ENCODE data around the gene KLF16.

KLF16 gene

DNA sequence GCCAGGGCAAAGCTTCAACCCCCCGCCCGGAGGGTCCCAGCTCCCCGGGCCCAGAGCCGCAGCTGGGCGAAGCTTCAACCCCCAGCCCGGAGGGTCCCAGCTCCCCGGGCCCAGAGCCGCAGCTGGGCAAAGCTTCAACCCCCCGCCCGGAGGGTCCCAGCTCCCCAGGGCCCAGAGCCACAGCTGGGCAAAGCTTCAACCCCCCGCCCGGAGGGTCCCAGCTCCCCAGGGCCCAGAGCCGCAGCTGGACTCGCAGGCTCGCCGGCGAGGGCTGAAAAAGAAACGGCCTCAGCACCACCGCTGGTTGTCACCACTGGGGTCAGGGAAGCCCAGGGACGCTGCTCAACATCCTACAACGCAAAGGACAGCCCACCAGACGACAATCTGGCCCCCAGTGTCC lies 20.3 kb downstream of the KLF16 start:
- no peak for DNase-seq (ENCODE audit: low read depth in 2 of 2)

DNA sequence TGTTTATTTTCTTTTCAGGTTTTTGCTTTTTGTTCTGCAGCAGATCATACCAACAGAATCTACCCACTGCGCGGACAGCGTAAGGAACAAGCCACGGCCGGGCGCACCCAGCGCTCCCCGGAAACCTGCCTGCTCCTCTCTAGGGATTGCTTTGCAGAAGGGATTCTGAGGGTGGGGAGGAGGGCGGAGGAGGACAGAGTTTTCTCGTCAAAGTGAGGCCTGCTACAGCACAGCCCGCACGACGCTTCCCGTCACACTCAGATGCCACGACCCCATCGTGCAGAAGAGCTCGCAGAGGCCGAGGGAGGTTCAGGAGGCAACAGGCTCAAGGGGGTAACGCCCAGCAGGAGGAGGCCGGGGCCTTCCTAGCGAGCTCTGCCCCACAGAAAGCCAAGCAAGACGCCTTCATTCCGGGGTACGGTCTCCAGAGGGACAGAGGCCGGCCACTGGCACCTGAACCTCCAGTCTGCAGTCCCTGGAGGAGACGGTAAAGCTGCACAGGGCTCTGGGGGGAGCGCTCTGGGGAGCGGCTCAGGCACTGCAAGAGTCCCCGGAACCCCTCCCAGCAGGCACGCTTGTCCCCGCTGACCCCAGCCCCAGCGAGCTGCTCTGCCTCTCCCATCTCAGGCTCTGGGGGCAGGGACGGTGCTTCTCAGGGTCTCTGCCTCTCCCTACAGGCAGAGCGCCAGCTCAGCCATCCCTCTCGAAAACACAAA lies 22.0 kb downstream of the KLF16 start:
- DNase-seq (ENCODE audit: low read depth in 2 of 2): no peak

DNA sequence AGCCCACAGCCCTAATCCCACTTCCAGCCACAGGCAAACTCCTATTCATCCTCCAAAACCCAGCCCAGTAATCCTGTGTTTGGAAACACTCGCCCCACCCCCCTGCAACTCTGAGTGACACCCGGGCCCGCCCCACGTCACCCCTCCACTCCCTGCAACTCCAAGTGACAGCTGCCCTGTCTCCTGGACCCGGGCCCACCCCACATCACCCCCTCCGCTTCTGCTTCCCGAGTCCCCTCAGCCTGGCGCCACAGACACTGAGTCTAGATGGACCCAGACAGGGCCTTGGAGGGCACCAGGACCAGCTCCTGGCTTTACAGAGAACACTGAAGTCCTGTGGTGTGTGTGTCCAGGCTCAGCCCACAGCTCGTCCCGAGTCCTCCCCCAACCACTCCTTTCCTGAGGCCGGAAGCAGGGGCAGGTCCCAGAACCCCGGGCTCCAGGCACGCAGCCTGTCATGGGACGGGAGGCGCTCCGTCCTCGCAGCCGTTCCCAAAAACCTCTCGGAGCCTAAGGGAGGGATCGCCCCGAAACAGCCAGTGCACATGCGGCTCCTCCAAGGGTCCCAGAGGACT lies 22.8 kb downstream of the KLF16 start:
- DNase-seq (ENCODE audit: low read depth in 2 of 2): no peak

DNA sequence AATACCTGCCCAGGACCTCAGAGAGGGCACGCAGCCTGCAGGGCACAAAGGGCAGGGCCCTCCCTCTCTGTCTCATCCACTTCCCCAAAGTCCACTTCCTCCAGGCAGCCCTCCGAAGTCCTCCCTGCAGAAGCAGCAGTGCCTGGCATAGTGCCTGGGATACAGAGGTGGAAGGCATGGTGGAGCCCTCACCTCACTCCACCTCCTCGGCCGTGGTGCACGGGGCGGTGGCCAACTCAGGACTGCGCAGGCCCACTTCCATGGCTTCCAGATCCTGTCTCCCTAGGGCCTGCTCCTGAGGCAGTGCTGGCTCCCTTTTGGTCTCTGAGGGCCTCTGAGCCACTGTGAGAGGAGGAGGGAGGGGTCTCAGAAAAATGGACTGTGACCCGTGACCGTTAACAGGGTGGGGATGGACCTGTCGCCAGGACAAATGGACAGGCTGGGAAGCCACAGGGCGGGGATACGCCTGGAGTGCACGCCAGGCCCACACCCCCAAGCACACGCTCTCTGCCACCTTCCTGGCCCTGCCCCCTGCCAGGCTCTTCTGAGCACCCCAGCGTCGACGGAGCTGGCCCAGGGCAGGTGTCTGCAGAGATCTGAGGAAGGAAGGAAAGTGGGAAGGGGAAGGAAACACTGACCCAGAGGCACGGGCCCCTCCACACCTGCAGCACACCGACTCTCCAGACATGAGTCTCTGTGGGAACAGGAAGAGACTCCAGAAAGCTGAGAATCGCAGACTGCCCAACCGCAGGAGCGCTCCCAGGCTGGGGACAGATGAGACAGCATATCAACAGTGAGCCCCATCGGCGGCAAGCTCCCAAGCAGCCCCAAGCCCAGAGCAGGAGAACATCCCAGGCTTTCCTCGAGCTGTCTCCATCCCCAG lies 23.5 kb downstream of the KLF16 start:
- DNase-seq (ENCODE audit: low read depth in 2 of 2): no peak

DNA sequence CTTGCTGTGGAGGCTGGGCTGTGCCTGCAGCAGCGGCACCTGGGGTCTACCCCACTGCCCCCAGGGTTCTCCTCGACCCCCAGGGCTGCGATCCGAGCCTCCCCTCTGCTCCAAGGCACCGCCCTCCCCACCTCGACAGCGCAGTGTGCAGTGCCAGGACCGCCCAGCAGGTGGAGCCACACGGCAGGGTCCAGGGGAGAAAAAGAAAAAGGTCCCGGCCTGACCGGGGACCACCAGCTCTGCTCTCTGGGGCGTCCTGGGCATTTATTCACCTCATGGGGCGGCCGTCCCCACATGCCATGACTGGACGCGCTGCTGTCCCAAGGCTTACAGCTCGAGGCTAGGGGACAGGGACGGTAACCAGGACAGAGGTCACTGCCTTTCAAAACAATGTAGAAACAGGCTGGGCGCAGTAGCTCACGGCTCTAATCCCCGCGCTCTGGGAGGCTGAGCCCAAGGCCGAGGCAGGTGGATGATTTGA lies 25.7 kb downstream of the KLF16 start:
- DNase-seq (ENCODE audit: low read depth in 2 of 2): no peak

DNA sequence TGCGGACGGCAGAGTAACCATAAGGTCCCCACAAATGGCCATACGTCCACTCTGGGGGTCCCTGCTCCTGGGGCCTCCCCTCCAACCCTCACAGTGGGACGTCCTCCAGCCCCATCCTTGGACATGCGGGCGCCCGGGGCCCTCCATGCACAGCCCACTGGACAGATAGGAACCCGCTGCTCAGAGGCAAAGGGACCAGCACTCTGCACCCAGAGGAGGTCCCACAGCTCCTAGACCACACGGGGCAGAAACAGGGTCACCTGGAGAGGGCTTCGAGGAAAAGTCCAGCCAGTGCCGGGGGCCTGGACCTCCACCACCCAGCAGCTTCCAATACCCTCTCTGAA lies 26.2 kb downstream of the KLF16 start:
- DNase-seq (ENCODE audit: low read depth in 2 of 2): no peak

DNA sequence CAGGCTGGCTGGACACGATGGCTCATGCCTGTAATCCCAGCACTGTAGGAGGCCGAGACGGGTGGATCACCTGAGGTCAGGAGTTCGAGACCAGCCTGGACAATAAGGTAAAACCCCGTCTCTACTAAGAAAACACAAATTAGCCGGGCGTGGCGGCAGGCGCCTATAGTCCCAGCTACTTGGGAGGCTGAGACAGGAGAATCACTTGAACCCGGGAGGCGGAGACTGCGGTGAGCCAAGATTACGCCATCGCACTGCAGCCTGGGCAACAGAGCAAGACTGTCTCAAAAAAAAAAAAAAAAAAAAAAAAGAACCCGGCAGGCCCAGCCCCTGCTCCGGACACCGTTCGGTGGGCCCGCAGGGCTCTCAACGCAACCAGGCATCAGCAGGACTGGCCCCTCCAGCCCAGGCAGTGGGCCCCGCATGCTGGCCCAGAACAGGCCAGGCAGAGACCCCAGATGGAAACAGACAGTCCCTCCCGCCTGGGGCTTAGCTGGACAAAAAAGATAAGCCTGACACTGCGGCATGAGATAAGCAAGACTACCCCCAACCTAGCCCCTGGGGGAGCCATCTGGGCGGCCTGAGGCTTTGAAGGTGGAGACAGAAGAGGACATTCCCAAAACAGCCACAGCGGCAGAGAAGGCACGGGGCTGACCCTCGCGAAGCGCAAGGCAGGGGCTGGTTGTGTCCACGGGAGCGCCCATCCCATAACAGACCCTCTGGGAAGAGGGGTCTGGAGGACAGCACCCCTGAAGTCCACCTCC lies 26.7 kb downstream of the KLF16 start:
- DNase-seq (ENCODE audit: low read depth in 2 of 2): no peak

DNA sequence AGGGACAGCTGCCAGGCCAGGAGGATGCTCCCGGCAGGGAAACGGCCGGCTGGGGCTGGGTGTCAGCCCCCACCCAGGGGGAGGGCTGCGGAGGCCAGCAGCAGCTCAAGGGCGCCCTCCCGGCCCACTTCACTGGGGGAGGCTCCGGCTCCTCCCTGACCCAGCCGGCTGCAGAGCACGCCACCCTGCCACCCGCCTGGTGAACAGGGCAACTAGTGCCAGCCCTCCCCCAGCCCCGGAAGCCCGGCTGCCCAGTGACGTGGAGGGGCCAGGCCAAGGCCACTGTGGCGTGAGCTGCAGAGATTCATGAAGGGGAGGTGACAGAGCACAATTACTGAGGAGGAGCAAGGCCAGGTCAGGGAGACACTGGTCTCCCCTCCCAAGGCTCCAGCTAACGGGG lies 29.8 kb downstream of the KLF16 start:
- DNase-seq (ENCODE audit: low read depth in 2 of 2): no peak

DNA sequence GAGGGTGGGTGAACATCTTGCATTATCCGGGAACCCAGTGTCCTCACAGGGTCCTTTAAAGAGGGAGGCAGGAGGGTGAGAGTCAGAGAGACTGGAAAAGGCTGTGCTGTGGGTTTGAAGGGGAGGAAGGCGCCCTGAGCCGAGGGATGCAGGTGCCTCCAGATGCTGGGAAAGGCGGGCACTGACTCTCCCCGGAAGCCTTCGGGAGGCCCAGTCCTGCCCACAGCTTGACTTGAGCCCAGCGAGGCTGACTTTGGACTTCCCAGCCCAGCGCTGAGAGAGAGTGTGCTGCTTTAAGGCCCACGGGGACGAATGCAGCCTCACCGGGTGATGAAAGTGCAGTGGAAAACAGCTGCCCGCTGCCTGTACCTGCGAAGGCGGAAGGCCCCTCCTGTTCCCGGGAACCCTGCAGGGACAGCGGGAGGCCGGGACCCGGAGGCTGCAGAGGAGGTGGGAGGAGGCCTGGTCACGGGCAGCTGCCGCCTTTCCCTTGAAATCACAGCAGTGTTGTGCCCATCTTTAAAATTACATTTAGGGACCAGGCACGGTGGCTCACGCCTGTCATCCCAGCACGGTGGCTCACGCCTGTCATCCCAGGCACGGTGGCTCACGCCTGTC lies 31.2 kb downstream of the KLF16 start:
- no peak for DNase-seq (ENCODE audit: low read depth in 2 of 2)

DNA sequence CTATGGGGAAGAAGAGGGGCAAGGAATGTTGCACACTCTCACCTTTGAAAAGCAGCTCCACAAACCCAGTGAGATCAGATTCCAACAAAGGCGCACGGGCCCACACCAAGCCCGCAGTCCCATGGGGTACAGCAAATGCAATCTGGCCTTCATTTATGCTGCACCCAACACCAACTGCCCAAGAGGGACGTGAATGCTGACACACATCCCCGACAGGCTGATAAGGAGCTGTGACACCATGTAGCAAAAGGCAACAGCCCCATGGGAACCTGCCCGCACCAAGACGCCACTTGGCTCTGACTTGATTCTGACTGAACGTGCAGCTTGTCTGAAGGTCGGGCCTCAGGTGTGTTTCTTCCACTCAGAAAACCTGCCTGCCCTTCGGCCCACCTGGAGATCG lies 32.4 kb downstream of the KLF16 start:
- DNase-seq (ENCODE audit: low read depth in 2 of 2): no peak

DNA sequence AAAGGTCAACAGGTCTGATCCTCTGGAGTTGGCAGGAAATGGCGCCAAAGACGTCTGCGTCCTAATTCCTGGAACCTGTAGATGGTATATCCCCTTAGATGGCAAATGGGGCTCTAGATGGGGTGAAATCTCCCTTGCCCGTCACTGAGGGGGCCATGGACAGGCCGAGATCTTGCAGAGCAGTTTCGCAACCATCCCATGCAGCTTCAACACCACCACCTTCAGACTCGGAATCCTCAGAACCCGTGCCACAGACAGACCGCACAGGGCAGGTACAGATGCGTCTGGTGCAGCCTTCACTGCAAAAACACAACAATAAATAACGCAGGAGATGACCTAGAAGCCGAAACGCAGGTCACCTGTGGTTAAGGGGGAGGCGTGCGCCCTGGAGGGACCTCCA lies 32.8 kb downstream of the KLF16 start:
- DNase-seq (ENCODE audit: low read depth in 2 of 2): no peak

DNA sequence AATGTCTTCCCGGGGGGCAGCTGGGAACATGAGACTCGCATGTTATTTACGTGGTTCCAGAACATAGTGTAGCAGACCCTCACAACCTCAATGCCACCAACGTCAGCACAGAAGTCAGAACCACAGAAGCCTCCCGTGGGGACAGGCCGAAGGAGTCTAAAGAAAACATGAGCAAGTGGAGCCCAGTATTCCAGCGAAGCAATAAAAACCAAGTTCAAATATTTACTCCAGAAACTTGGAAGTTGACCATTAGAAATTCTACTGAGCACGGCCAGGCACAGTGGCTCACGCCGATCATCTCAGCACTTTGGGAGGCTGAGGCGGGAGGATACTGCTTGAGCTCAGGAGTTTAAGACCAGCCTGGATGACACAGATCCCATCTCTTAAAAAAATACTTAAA lies 33.4 kb downstream of the KLF16 start:
- DNase-seq (ENCODE audit: low read depth in 2 of 2): no peak

DNA sequence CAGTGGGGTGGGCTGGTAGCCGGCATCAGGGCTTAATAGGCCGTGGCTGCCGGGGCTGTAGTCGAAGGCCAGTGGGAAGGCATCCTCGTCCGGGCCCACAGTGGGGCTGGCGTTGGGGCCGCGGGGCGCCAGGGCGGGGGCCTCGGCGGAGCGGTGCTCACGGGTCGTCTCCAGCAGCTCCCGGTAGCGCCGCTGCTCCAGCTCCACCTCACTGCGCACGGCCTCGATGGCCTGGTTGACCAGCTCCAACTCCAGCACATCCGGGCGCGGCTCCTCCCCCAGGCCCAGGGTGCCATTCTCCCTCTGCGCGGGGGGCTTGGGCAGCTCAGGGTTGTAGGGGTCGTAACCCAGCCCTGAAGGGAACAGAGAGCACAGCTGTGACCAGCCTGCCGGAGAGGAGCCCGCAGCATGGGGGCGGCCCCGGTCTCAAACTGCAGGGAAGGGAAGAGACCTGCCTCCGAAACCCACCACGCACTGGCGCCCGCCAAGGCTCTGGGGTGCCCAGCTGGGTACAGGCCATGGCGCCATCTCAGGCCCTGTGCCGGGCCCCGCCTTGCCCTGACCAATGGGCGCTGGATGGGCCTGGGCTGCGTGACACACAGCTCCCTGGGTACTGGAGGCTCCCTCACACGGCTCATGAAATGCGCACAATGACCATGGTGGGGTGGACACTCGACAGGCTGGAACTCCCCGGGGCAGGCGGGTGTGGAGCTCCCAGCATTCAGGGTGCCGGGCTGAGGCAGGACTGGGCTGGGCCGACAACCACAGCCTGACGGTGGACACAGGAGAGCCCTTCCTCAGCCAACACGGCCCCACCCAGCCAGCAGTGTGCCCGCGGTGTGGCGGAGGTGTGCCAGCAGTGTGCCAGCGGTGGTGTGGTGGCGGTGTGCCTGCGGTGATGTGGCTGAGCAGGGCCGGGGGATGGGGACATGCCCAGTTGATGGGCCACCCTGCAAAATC lies 34.8 kb downstream of the KLF16 start:
- DNase-seq (ENCODE audit: low read depth in 2 of 2): no peak

DNA sequence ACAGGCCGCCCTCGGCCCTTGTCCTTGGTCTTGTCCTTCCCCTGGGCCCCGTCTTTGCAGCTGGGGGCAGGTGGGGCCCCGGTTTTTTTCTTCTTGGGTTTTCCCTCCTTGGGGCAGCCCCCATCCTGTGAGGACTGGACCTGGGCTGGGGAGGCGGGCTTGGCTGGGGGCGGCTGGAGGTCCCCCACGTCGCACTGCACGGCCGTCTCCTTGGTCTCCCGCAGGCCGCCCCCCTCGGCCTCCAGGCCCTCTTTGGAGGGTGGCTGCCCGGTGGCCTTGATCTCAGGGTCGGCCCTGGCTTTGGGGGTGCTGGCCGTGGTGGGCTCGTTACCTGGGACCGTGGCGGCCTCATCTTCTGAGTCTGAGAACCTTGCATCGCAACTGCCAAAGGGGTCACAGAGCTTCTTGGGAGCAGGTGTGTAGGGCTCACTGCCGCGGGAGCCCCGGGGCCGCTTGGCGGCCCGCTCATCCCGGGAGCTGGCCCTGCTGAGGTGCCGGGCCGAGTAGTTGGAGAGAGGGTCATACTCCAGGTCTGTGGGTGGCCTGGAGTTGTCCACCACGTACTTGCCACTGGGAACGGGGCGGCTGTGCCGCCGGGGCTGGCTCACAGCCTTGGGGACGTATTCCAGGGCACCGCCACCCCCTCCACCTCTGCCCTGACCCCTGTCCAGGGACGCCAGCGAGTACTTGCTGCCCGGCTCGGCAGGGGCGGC lies 35.7 kb downstream of the KLF16 start:
- DNase-seq (ENCODE audit: low read depth in 2 of 2): no peak

DNA sequence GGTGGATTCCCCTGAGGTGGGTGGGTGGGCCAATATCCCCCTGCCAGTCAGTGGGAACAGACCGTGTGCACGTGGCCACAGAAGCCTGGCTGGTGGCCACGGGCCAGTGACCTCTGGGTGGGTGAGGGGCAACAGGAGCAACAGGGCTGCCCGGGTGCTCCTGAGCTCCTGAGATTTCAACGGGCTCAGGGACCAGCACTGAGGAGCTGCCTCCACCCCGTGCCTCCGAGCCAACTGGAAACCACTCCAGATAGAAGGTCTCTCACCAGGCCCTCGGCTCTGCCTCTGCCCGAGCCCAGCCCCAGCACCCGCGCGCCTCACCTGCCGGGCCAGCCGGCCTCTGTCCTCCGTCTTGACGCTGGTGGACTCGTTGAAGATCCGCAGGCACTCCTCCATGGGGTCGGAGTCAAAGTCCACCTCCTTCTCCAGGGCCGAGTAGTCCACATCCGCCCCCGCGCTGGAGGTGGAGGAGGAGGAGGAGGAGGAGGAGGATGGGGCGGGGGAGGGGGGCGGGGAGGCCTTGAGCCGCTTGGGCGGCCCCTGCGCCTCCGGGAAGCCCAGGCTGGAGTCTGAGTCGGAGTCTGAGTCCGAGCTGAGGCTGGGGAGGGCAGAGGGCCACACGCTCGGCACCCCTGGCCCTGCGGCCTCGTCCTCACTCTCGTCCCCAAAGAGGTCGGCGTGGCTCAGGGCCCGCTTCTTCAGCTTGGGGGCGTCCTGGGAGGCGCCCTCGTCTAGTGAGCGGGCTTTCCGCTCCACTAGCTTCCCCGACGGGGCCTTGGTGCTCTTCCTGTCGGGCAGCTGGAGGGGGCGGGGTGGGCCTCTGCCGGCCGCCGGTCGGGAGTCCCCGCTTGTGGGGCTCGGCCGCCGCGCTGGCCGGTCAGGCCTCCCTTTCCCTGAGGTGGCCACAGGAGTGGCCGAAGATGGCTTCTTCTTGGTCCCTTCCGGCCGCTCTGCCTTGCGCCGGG lies 36.5 kb downstream of the KLF16 start:
- no peak for DNase-seq (ENCODE audit: low read depth in 2 of 2)

DNA sequence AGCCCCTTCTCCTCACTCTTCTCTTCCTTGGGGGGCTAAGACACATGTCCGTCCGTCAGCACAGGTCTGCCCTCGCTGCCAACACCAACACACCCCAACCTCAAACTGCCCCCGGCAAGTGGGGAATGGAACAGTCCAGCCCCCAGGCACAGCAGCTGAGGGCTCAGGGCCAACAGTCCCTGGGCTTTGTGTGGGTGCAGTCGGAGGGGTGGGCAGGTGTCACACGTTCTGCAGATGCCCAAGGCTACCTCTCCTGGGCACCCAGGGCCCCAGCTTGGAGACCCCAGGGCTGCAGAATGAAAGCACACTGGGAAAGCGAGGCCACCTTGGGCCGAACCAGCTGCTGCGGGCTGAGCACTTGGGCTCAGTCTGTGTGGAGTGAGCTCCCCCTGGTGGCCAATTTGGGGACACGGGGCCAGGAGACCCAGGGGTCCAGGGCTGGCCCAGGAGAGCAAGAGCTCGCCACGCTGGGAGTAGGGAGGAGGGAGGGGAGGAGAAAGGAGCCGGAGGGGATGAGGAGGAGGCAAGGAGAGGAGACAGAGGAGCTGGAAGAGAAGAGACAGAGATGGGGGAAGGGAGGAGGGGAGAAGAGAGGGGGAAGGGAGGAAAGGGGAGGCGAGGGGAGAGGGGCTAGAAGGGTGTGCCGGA lies 37.3 kb downstream of the KLF16 start:
- DNase-seq (ENCODE audit: low read depth in 2 of 2): peak; percentile 46 to 70

DNA sequence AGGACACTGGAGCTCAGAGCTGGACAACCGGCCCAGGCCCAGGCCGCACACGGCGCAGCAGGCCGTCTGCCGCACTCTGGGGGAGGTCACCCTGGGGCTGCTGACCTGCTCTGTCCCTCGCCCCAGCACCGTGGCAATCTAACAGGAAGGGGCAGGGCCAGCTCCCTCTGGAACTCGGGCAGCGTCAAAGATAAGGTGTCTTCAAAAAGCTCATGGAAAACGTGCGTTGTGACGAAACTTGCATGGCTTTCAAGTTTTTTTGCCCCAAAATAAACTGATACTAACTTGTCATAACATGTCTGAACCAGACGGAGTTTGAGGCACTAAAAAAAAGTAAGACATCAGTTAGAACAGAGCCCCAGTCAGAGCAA lies 39.1 kb downstream of the KLF16 start:
- no peak for DNase-seq (ENCODE audit: low read depth in 2 of 2)

DNA sequence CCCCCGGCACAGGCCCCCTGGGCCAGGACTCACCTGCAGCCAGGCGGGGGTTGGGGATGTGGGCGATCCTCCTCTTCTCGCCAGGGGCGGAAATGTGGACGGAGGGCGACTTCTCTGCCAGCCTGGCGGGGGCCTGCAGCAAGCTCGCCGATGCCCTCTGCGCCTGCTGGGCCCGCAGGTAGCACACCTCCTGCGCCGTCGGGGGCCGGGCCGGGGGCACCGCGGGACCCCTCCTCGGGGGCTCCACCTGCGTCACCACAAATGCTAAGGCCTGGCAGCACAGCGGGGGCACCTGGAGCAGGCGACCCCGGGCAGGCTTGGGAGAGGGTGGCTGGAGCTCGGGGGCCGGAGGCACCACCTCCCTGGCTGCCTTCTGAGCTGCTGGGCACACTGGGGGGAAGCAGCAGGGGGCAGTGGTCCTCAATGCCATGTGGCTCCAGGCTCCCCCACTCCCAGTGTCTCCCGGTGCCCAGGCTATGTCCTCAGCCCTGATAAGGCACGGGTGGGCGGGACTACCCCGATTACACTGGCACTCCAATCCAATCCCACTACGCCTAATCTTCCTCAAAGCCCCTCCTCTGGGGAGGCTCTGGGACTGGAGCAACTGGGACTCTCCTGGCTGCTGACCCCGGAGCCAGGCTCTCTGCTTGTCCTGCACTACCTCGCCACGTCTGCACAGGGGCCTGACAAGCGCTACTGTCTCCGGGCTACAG lies 39.7 kb downstream of the KLF16 start:
- no peak for DNase-seq (ENCODE audit: low read depth in 2 of 2)
